ENCODE data around the gene NUDT21.

- TF ChIP-seq CTCF (IDR thresholded peaks at IDR 0.05 in 8 of 11, conservative IDR thresholded peaks at IDR 0.05 in 3 of 11) (no peak), POLR2A (IDR thresholded peaks at IDR 0.05) (no peak), POLR2AphosphoS5 (IDR thresholded peaks at IDR 0.05) (no peak)
Observed at GRCh38 chr16:56457927-56458470, 6.9 kb upstream of the NUDT21 start.

Measured in spleen (tissue), 7 donors.